ENCODE measurements around the gene AK9.
"Not testable (repeated sequence)": the region's sequence is repeated elsewhere in the genome, so short reads cannot be mapped to it uniquely, and the experiment has no call there.

Gene AK9

GRCh38 chr6:109690737-109691621 is at the start of gene AK9, which contains the start of gene FIG4:
TSS of gene AK9 (minus strand) at chr6:109691202. CDS start at chr6:109675745, 15,457 bp downstream.
TSS of gene FIG4 (plus strand) at chr6:109691296. CDS start at chr6:109691436, 140 bp downstream.
- DNase-seq (ENCODE audit: low read depth) = peak; percentile 84

GRCh38 chr6:109740787-109741186 is 49.8 kb upstream of the AK9 start:
- no peak for DNase-seq (ENCODE audit: low read depth)

- DNase-seq (ENCODE audit: low read depth) = no peak
These were observed 48.7 kb upstream of the AK9 start for GRCh38 chr6:109739686-109740085.

GRCh38 chr6:109738667-109739066 is 47.7 kb upstream of the AK9 start:
- no peak for DNase-seq (ENCODE audit: low read depth)

- DNase-seq (ENCODE audit: low read depth) = no peak
These were observed 47.3 kb upstream of the AK9 start for GRCh38 chr6:109738255-109738654.

GRCh38 chr6:109736273-109737025 is 45.4 kb upstream of the AK9 start:
- no peak for DNase-seq (ENCODE audit: low read depth)

GRCh38 chr6:109725250-109725649 is 34.2 kb upstream of the AK9 start:
- not testable (repeated sequence) for DNase-seq (ENCODE audit: low read depth)

GRCh38 chr6:109722564-109723254 is 31.7 kb upstream of the AK9 start:
- no peak for DNase-seq (ENCODE audit: low read depth)

GRCh38 chr6:109722011-109722410 is 31.0 kb upstream of the AK9 start:
- DNase-seq (ENCODE audit: low read depth) = no peak

- no peak for DNase-seq (ENCODE audit: low read depth)
These were observed 29.3 kb upstream of the AK9 start for GRCh38 chr6:109720311-109720710.

GRCh38 chr6:109718991-109719390 is 28.0 kb upstream of the AK9 start:
- no peak for DNase-seq (ENCODE audit: low read depth)

- DNase-seq (ENCODE audit: low read depth) = no peak
These were observed 27.0 kb upstream of the AK9 start for GRCh38 chr6:109717971-109718370.

GRCh38 chr6:109715616-109716015 is 24.6 kb upstream of the AK9 start:
- DNase-seq (ENCODE audit: low read depth) = no peak

GRCh38 chr6:109714611-109715010 is 23.6 kb upstream of the AK9 start:
- DNase-seq (ENCODE audit: low read depth) = no peak

- DNase-seq (ENCODE audit: low read depth) = no peak
These were observed 23.2 kb upstream of the AK9 start for GRCh38 chr6:109714166-109714565.

GRCh38 chr6:109713097-109713496 is 22.1 kb upstream of the AK9 start:
- DNase-seq (ENCODE audit: low read depth) = no peak

- DNase-seq (ENCODE audit: low read depth) = not testable (repeated sequence)
These were observed 17.1 kb upstream of the AK9 start for GRCh38 chr6:109708099-109708498.

GRCh38 chr6:109706513-109706912 is 15.5 kb upstream of the AK9 start:
- no peak for DNase-seq (ENCODE audit: low read depth)

GRCh38 chr6:109705258-109705657 is 14.3 kb upstream of the AK9 start:
- peak; percentile 44 for DNase-seq (ENCODE audit: low read depth)

GRCh38 chr6:109702791-109703190 is 11.8 kb upstream of the AK9 start:
- no peak for DNase-seq (ENCODE audit: low read depth)

GRCh38 chr6:109701774-109702173 is 10.8 kb upstream of the AK9 start:
- DNase-seq (ENCODE audit: low read depth) = no peak

GRCh38 chr6:109701221-109701620 is 10.2 kb upstream of the AK9 start:
- no peak for DNase-seq (ENCODE audit: low read depth)

Measured in activated T-helper 9 cell treated with anti-CD3 and anti-CD28 coated beads, Interleukin-2, amount 50 U/mL, for 16 hours (primary cell).